Measurements from ENCODE around the gene LACRT.

Gene LACRT

GRCh38 chr12:54602661-54603060 lies 32.0 kb downstream of the LACRT start:
- no peak for DNase-seq (ENCODE audit: low read depth, low spot score)

- DNase-seq (ENCODE audit: low read depth, low spot score) = no peak
Observed at GRCh38 chr12:54601841-54602240, 32.9 kb downstream of the LACRT start.

DNA sequence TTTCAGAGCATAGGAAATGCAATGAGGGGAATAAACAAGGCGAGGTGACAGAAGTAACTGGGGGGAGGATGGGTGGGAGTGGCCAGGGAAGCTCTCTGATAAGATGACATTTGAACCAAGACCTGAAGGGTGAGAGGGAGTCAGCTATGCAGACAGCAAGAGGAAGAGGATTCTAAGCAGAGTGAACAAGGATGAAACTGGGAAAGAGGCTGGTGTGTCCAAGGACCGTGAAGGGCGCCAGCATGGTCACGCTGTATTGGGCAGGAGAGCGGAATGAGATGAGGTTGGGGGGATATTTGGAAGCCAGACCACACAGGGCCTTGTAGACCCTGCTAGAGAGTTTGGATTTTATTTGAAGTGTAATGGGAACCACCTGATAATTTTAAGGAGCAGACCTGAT lies 35.7 kb downstream of the LACRT start:
- DNase-seq (ENCODE audit: low read depth, low spot score) = no peak

GRCh38 chr12:54596526-54596946 lies 38.2 kb downstream of the LACRT start:
- no peak for DNase-seq (ENCODE audit: low read depth, low spot score)

DNA sequence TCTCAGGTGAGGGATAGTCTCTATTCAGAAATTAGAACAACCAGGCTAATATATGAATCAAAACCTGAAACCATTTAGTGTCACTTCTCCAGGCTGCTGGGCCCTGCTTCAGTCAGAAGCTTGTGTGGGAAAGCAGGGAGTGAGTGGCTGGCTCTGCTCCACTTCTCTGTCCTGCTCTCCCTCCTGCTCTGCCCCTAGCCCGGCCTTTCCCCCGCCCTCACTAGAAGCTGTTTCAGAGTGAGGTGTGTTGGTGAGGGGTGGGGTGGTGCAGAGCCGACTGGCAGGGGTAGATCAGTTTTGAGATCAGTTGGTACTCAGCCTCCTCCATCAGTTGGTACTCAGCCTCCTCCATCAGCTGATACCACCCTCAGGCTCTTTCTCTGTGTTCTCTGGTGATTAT lies 39.2 kb downstream of the LACRT start:
- DNase-seq (ENCODE audit: low read depth, low spot score) = no peak

DNA sequence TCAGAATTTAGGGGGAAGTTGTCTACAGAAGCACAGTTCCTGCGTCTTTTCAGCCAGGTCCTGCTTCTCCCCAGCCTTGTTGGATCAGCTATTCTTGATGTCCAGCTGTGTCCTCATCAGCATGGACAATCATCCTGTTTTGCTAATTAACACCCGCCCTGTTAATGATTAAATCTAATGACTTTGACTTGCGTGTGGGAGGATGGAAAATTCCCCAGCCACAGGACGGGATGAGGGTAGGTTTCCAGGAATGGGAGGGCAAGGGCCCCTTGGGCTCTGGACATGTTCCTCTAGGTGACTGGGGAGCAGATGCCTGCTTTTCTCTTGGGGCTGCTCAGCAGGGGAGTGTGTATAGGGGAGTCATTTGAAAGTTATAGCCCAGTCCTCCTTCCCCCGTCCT lies 41.0 kb downstream of the LACRT start:
- no peak for DNase-seq (ENCODE audit: low read depth, low spot score)

GRCh38 chr12:54593135-54593534 lies 41.6 kb downstream of the LACRT start:
- no peak for DNase-seq (ENCODE audit: low read depth, low spot score)

GRCh38 chr12:54592316-54592715 lies 42.4 kb downstream of the LACRT start:
- DNase-seq (ENCODE audit: low read depth, low spot score) = no peak

GRCh38 chr12:54590978-54591591 lies 43.6 kb downstream of the LACRT start:
- DNase-seq (ENCODE audit: low read depth, low spot score) = no peak

DNA sequence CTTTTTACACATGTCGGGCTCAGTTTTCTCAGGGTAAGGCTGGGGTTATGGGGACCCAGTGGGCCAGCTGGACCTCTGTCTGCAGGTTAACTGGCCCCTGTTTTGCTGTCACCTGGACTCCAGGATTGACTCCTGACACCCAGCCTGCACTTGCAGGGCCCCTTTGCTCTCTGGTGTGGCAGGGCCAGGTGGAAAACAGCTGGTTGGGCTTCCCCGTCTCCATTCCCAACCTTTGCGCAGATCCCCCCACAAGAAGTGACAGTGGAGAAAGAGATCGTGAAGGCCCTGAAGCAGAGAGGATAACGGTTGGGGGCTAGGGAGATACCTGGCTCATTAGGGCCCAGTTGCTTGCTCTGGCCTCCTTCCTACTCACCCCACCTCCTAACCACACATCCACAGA lies 44.7 kb downstream of the LACRT start:
- no peak for DNase-seq (ENCODE audit: low read depth, low spot score)

DNA sequence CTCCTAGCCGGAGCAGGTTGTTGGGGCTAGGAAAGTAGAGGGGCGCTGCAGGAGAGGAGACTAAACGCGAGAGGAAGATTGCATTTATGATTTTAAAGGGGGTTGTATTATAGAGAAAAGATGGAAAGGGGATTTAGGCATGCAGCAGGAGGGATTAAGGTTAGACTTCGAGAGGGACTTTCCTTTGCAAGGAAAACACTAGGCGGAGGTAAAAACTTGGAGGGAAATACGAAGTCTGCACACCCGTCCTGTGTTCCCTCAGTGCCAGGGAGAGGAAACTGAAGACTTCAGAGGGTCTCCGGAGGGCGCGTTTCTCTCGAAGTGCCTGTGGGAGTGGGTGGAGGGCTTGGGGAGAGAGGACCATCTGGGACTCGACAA lies 45.8 kb downstream of the LACRT start:
- no peak for DNase-seq (ENCODE audit: low read depth, low spot score)

DNA sequence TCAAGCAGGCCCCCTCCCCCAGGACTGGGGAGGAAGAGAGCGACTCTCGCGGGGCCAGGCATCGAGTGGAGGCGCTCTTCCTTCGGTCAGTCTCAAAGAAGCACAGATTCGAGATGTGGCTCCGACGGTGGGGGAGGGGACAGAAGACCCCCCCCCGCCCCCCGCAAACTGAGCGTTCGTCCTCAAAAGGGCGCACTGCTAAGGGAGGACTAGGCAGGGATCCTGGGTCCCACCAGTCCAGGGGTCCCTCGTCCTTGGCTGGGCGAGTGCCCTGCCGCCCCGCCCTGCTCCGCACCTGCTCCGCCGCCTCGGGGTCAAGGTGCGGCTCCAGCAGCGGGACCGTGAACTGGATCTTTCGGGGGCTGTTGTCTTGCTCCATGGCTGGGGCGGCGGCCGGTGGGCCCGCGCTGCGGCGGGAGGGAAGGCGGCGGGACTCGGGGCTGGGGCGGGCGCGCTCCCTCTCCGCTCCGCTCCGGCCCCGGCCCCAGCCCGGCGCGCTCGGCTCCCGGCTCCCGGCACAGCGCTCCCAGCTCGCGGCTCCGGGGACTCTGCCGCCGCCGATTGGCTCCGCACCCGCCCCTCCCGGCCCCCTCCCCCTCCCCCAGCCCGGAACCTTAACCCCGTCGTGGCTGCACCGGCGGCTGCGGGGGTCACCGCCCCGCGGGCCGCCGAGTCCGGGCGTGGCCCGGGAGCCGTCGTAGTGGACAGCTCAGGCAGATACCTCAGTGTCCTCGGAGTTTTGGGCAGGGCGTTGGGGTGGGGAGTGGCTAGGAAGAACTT lies 46.4 kb downstream of the LACRT start, which contains the start of gene PPP1R1A:
Gene PPP1R1A, minus strand, starts transcription at position 550 of the 780 bp plus-strand sequence. Its CDS starts 171 bp downstream, at position 379.
- DNase-seq (ENCODE audit: low read depth, low spot score) = no peak

DNA sequence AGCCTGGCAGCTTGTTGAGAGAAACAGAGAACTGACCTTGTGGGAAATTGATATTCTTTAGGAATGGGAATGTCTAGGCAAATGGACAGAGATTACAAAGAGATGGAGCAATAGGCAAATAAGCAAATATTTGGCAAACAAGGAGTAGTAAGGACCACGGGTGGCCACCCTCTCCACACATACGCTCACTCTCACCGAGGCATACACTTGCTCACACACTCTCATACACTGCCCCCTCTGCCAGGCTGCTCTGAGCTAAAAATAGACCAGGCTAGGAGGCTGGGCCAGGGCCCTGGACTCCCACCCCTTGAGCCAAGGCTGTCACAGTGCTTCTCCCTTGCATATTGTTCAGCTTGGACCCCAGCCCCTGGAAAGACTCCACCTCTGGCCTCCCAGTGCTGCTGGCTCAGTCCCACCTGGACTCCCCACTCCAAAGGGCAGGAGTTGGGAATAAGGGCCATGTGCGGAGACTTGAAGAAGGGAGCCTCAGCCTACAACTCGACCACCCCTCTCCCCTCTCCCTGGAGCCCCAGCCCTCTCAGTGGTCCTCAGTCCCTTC lies 47.3 kb downstream of the LACRT start:
- no peak for DNase-seq (ENCODE audit: low read depth, low spot score)

DNA sequence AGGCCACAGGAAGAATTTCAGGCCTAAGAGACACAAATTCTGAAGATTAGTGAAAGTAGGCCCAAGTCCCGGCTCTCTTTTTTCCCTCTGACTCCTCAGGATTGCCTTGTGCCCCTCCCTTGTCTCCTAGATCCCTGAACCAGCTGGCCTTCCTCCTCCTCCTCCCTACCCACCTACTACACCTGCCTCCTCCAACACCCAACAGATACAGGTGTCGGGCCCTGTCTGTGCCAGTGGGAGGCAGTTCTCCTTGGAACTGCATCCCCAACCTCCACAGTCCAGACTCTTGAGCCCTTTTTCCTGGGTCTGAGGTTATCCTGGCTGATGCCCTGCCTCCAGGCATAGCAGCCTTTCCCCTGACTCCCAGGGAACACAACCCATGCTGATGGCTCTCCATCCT lies 48.1 kb downstream of the LACRT start:
- no peak for DNase-seq (ENCODE audit: low read depth, low spot score)

DNA sequence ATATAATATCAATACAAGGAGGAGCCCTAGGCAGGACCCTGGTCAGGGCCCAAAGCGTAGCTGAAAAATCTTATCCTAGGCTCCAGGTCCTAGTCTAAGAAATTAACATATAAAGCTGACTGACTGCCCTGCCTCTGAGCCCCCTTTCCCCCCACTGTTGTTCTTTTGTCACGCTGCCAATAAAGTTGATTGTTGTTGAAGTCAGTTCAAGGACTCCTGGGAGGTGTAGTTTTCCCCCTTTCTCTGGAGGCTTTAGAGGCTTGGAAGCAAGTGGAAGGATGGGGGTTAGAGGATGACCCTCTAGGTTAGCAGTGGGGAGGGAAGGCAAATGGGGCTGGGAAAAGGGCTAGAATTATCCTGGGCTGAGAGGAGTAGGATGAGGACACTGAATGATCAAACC lies 49.5 kb downstream of the LACRT start:
- DNase-seq (ENCODE audit: low read depth, low spot score) = no peak

DNA sequence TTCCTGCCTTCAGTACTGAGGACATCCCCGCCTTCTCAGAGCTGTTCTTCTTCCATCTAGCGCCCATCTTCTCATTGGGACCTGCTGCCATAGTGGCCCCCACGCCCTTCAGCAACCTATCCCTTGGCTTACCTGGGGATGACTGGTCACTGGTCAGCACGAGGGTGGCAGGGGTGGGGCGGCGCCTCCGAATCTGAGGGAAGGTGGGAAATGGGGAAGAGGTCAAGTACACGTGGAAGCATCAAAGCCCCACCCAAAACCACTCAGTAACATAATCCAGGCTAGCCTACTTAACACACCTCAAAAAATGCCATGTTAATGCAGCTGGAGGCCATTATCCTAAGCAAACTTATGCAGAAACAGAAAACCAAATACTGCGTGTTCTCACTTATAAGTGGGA lies 50.6 kb downstream of the LACRT start:
- DNase-seq (ENCODE audit: low read depth, low spot score) = no peak

GRCh38 chr12:54583726-54584125 lies 51.0 kb downstream of the LACRT start:
- DNase-seq (ENCODE audit: low read depth, low spot score) = no peak

GRCh38 chr12:54581412-54581811 lies 53.3 kb downstream of the LACRT start:
- no peak for DNase-seq (ENCODE audit: low read depth, low spot score)
